ENCODE data around the gene PTPMT1.
A peak's percentile ranks its signal among the peaks of the same experiment; 100 is the strongest.
"Not testable (repeated sequence)": the region's sequence is repeated elsewhere in the genome, so short reads cannot be mapped to it uniquely, and the experiment has no call there.

Gene PTPMT1

GRCh38 chr11:47551086-47551485 is 14.3 kb upstream of the PTPMT1 start:
- Histone ChIP-seq H3K27ac (ENCODE audit: low read depth, low read length) (no peak overlapping the region), H3K4me3 (ENCODE audit: low read depth in 1 of 2, low read length in 2 of 2) (peak overlapping the region in 1 of 2 donors; percentile 98), H3K36me3 (ENCODE audit: insufficient read depth, low read length) (no peaks in the 10 kb centered on the region), H3K9ac (ENCODE audit: low read length) (no peak overlapping the region), H3K27me3 (ENCODE audit: control insufficient read depth in 1 of 2, insufficient read depth in 2 of 2, low read length in 2 of 2) (no peaks in the 10 kb centered on the region), H3K4me1 (ENCODE audit: insufficient read depth, low read length) (peaks cover 25% of the 10 kb centered on the region), H3K9me3 (ENCODE audit: low read length) (no peaks in the 10 kb centered on the region)

GRCh38 chr11:47552056-47552565 is 13.3 kb upstream of the PTPMT1 start:
- Histone ChIP-seq H3K4me3 (ENCODE audit: low read depth in 1 of 2, low read length in 2 of 2) (peak overlapping the region; percentile 76 to 98), H3K9me3 (ENCODE audit: low read length) (no peaks in the 10 kb centered on the region), H3K4me1 (ENCODE audit: insufficient read depth, low read length) (peaks cover 25% of the 10 kb centered on the region)

GRCh38 chr11:47552566-47553405 is 12.6 kb upstream of the PTPMT1 start, which contains the start of gene CELF1:
TSS of gene CELF1 (minus strand) at chr11:47553132. CDS start at chr11:47499523, 53,609 bp downstream.
- Histone ChIP-seq H3K27me3 (ENCODE audit: control insufficient read depth in 1 of 2, insufficient read depth in 2 of 2, low read length in 2 of 2) (no peaks in the 10 kb centered on the region), H3K9me3 (ENCODE audit: low read length) (no peaks in the 10 kb centered on the region), H3K36me3 (ENCODE audit: insufficient read depth, low read length) (no peaks in the 10 kb centered on the region), H3K4me1 (ENCODE audit: insufficient read depth, low read length) (peaks cover 25% of the 10 kb centered on the region), H3K27ac (ENCODE audit: low read depth, low read length) (peak within 1 kb of the TSS; percentile 86), H3K9ac (ENCODE audit: low read length) (peak within 1 kb of the TSS; percentile 78), H3K4me3 (ENCODE audit: low read depth in 1 of 2, low read length in 2 of 2) (peak within 1 kb of the TSS; percentile 76 to 98)

More at GRCh38 chr11:47552056-47552565, 13.3 kb upstream of the PTPMT1 start:
- H3K36me3 ChIP-seq (ENCODE audit: insufficient read depth, low read length) = no peaks in the 10 kb centered on the region
- H3K27ac ChIP-seq (ENCODE audit: low read depth, low read length) = peak overlapping the region; percentile 86
- no peaks in the 10 kb centered on the region for H3K27me3 ChIP-seq (ENCODE audit: control insufficient read depth in 1 of 2, insufficient read depth in 2 of 2, low read length in 2 of 2)
- H3K9ac ChIP-seq (ENCODE audit: low read length) = peak overlapping the region; percentile 78

- Histone ChIP-seq H3K27me3 (ENCODE audit: control insufficient read depth in 1 of 2, insufficient read depth in 2 of 2, low read length in 2 of 2) (no peaks in the 10 kb centered on the region), H3K9ac (ENCODE audit: low read length) (no peak overlapping the region), H3K36me3 (ENCODE audit: insufficient read depth, low read length) (no peaks in the 10 kb centered on the region), H3K27ac (ENCODE audit: low read depth, low read length) (peak overlapping the region; percentile 85), H3K9me3 (ENCODE audit: low read length) (no peaks in the 10 kb centered on the region), H3K4me3 (ENCODE audit: low read depth in 1 of 2, low read length in 2 of 2) (peak overlapping the region; percentile 37 to 71), H3K4me1 (ENCODE audit: insufficient read depth, low read length) (peaks cover 25% of the 10 kb centered on the region)
Measured at GRCh38 chr11:47553406-47553743, 12.0 kb upstream of the PTPMT1 start.

GRCh38 chr11:47557004-47557403 is 8.4 kb upstream of the PTPMT1 start:
- H3K9ac ChIP-seq (ENCODE audit: low read length); H3K27me3 ChIP-seq (ENCODE audit: control insufficient read depth in 1 of 2, insufficient read depth in 2 of 2, low read length in 2 of 2); H3K4me1 ChIP-seq (ENCODE audit: insufficient read depth, low read length); H3K9me3 ChIP-seq (ENCODE audit: low read length); H3K4me3 ChIP-seq (ENCODE audit: low read depth in 1 of 2, low read length in 2 of 2); H3K36me3 ChIP-seq (ENCODE audit: insufficient read depth, low read length); H3K27ac ChIP-seq (ENCODE audit: low read depth, low read length): not testable (repeated sequence)

- Histone ChIP-seq H3K4me1 (ENCODE audit: insufficient read depth, low read length) (no peaks in the 10 kb centered on the region), H3K36me3 (ENCODE audit: insufficient read depth, low read length) (no peaks in the 10 kb centered on the region), H3K4me3 (ENCODE audit: low read depth in 1 of 2, low read length in 2 of 2) (no peak overlapping the region), H3K27ac (ENCODE audit: low read depth, low read length) (no peak overlapping the region), H3K9ac (ENCODE audit: low read length) (no peak overlapping the region), H3K27me3 (ENCODE audit: control insufficient read depth in 1 of 2, insufficient read depth in 2 of 2, low read length in 2 of 2) (no peaks in the 10 kb centered on the region), H3K9me3 (ENCODE audit: low read length) (no peaks in the 10 kb centered on the region)
Measured at GRCh38 chr11:47558695-47559094, 6.7 kb upstream of the PTPMT1 start.

GRCh38 chr11:47560426-47560825 is 5.0 kb upstream of the PTPMT1 start:
- Histone ChIP-seq H3K36me3 (ENCODE audit: insufficient read depth, low read length) (no peaks in the 10 kb centered on the region), H3K27me3 (ENCODE audit: control insufficient read depth in 1 of 2, insufficient read depth in 2 of 2, low read length in 2 of 2) (no peaks in the 10 kb centered on the region), H3K4me3 (ENCODE audit: low read depth in 1 of 2, low read length in 2 of 2) (no peak overlapping the region), H3K9me3 (ENCODE audit: low read length) (no peaks in the 10 kb centered on the region), H3K9ac (ENCODE audit: low read length) (no peak overlapping the region), H3K27ac (ENCODE audit: low read depth, low read length) (no peak overlapping the region), H3K4me1 (ENCODE audit: insufficient read depth, low read length) (no peaks in the 10 kb centered on the region)

GRCh38 chr11:47562393-47562792 is 3.0 kb upstream of the PTPMT1 start:
- not testable (repeated sequence) for H3K4me3 ChIP-seq (ENCODE audit: low read depth in 1 of 2, low read length in 2 of 2); H3K9me3 ChIP-seq (ENCODE audit: low read length); H3K36me3 ChIP-seq (ENCODE audit: insufficient read depth, low read length); H3K9ac ChIP-seq (ENCODE audit: low read length); H3K27me3 ChIP-seq (ENCODE audit: control insufficient read depth in 1 of 2, insufficient read depth in 2 of 2, low read length in 2 of 2); H3K27ac ChIP-seq (ENCODE audit: low read depth, low read length); H3K4me1 ChIP-seq (ENCODE audit: insufficient read depth, low read length)

GRCh38 chr11:47564366-47564765 is 1.0 kb upstream of the PTPMT1 start:
- not testable (repeated sequence) for H3K27me3 ChIP-seq (ENCODE audit: control insufficient read depth in 1 of 2, insufficient read depth in 2 of 2, low read length in 2 of 2); H3K4me1 ChIP-seq (ENCODE audit: insufficient read depth, low read length); H3K27ac ChIP-seq (ENCODE audit: low read depth, low read length); H3K9me3 ChIP-seq (ENCODE audit: low read length); H3K36me3 ChIP-seq (ENCODE audit: insufficient read depth, low read length); H3K9ac ChIP-seq (ENCODE audit: low read length); H3K4me3 ChIP-seq (ENCODE audit: low read depth in 1 of 2, low read length in 2 of 2)

GRCh38 chr11:47564933-47565339 is 463 bp upstream of the PTPMT1 start:
- H3K36me3 ChIP-seq (ENCODE audit: insufficient read depth, low read length) = peaks cover 6% of the 10 kb centered on the region
- no peaks in the 10 kb centered on the region for H3K27me3 ChIP-seq (ENCODE audit: control insufficient read depth in 1 of 2, insufficient read depth in 2 of 2, low read length in 2 of 2)
- H3K9ac ChIP-seq (ENCODE audit: low read length) = peak overlapping the region; percentile 66
- no peak overlapping the region for H3K27ac ChIP-seq (ENCODE audit: low read depth, low read length)
- H3K9me3 ChIP-seq (ENCODE audit: low read length) = no peaks in the 10 kb centered on the region
- peaks cover 7% of the 10 kb centered on the region for H3K4me1 ChIP-seq (ENCODE audit: insufficient read depth, low read length)
- peak overlapping the region; percentile 95 to 98 for H3K4me3 ChIP-seq (ENCODE audit: low read depth in 1 of 2, low read length in 2 of 2)

GRCh38 chr11:47566149-47566698 is 825 bp downstream of the PTPMT1 start:
- peak overlapping the region; percentile 88 for H3K27ac ChIP-seq (ENCODE audit: low read depth, low read length)
- peaks cover 7% of the 10 kb centered on the region for H3K4me1 ChIP-seq (ENCODE audit: insufficient read depth, low read length)
- peaks cover 19% of the 10 kb centered on the region for H3K36me3 ChIP-seq (ENCODE audit: insufficient read depth, low read length)
- peak overlapping the region; percentile 95 to 98 for H3K4me3 ChIP-seq (ENCODE audit: low read depth in 1 of 2, low read length in 2 of 2)
- H3K9ac ChIP-seq (ENCODE audit: low read length) = peak overlapping the region; percentile 66
- no peaks in the 10 kb centered on the region for H3K9me3 ChIP-seq (ENCODE audit: low read length)
- no peaks in the 10 kb centered on the region for H3K27me3 ChIP-seq (ENCODE audit: control insufficient read depth in 1 of 2, insufficient read depth in 2 of 2, low read length in 2 of 2)

Data from muscle layer of colon (tissue), 2 donors.